ENCODE results near the gene RNF225. TPM values are rescaled to one million over a fixed set of nuclear protein-coding genes. Genes with fewer than 3 reads are reported as not detected.

RNF225 gene
- total RNA-seq, 2 experiments from 2014 or later: 0.32 TPM; not detected in 1

GRCh38 chr19:58385891-58386575, 9.4 kb upstream of the RNF225 start:
- peaks cover 32% of the 10 kb centered on the region for H3K36me3 Mint-ChIP-seq (ENCODE audit: low read depth)
- peaks cover 34% of the 10 kb centered on the region for H3K4me1 Mint-ChIP-seq (ENCODE audit: low read depth)
- CTCF ChIA-PET: no interaction called here
- H3K4me3 Mint-ChIP-seq: peak overlapping the region; percentile 91
- no peaks in the 10 kb centered on the region for H3K9me3 Mint-ChIP-seq
- intact Hi-C loops (cut with micrococcal nuclease): loop anchor here (2.0 to 10.0 kb wide), 2 partner anchors 107 to 161 kb away; partner anchors contain the start of genes ZNF544 and ZNF8
- H3K27me3 Mint-ChIP-seq (ENCODE audit: low read depth): no peaks in the 10 kb centered on the region
- H3K27ac Mint-ChIP-seq: peak overlapping the region; percentile 96
- DNase-seq: peak; percentile 27

- H3K9me3 Mint-ChIP-seq: no peaks in the 10 kb centered on the region
- H3K36me3 Mint-ChIP-seq (ENCODE audit: low read depth): peaks cover 39% of the 10 kb centered on the region
- peaks cover 35% of the 10 kb centered on the region for H3K4me1 Mint-ChIP-seq (ENCODE audit: low read depth)
- H3K27ac Mint-ChIP-seq: peak within 1 kb of the TSS; percentile 96
- CTCF ChIA-PET: no interaction called here
- DNase-seq: peak; percentile 97
- intact Hi-C loops (cut with micrococcal nuclease): loop anchor here (1.0 to 10.0 kb wide), 5 partner anchors 15 to 162 kb away; partner anchors contain the start of genes ZNF544, ZNF584 and ZNF8
- peak within 1 kb of the TSS; percentile 91 for H3K4me3 Mint-ChIP-seq
- H3K27me3 Mint-ChIP-seq (ENCODE audit: low read depth): no peaks in the 10 kb centered on the region
Observed at GRCh38 chr19:58386576-58387337, 8.7 kb upstream of the RNF225 start, which contains the start of gene RPS5. RPS5 (plus strand) TSS chr19:58387269; CDS start chr19:58388138, 869 bp downstream.

DNA sequence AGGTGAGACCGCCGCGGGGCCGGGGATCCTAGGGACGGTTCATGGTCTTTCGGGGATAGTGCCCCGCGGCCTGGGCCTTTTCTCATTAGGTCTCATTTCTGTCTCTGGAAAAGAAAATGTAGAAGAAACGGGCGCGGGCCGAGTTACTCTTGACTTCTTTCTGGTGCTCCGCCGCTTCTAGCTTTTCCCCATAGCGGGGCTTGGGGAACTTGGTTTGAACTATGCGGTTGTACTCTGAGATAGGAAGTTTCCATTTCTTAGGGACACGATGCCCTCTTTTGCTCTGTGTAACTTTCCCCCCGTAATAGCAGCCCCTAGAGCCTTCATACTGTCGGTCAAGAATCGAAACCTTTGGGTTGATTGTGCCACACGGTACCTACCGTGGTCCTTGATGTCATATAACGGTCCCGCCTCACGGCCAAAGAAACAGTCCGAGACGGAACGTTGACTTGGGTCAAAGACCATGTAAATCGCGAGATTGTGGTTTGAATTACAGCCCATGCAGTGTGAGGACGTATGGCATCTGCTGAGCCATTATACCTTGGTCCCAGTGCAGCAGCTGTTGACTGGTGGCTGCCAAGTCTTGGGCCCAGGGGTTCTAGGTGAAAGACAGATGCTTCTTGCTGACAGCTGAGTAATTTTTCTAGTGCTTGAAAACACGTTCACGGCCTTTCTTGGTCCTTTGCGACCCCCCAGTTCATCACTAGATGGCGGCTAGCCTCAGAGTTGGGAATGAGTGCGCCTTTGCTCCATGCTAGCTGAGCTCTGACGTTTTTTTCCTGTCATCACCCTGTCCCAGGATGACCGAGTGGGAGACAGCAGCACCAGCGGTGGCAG, 7.9 kb upstream of the RNF225 start:
- intact Hi-C loops (cut with micrococcal nuclease): loop anchor here (1.0 to 10.0 kb wide), 5 partner anchors 14 to 163 kb away; partner anchors contain the start of genes ZNF544, ZNF584 and ZNF8
- no peak for DNase-seq
- CTCF ChIA-PET: no interaction called here
- Mint-ChIP-seq H3K9me3 (no peaks in the 10 kb centered on the region), H3K4me3 (peak overlapping the region; percentile 91), H3K4me1 (ENCODE audit: low read depth) (peaks cover 32% of the 10 kb centered on the region), H3K27me3 (ENCODE audit: low read depth) (no peaks in the 10 kb centered on the region), H3K27ac (peak overlapping the region; percentile 96), H3K36me3 (ENCODE audit: low read depth) (peaks cover 43% of the 10 kb centered on the region)

- H3K27me3 Mint-ChIP-seq (ENCODE audit: low read depth): no peaks in the 10 kb centered on the region
- H3K36me3 Mint-ChIP-seq (ENCODE audit: low read depth): peaks cover 47% of the 10 kb centered on the region
- CTCF ChIA-PET: no interaction called here
- H3K4me3 Mint-ChIP-seq: peak overlapping the region; percentile 91
- peaks cover 36% of the 10 kb centered on the region for H3K4me1 Mint-ChIP-seq (ENCODE audit: low read depth)
- intact Hi-C loops (cut with micrococcal nuclease): loop anchor here (10.0 kb wide), 1 partner anchor 163 kb away; the partner anchor contains the start of gene ZNF544
- no peak for DNase-seq
- H3K27ac Mint-ChIP-seq: peak overlapping the region; percentile 24
- no peaks in the 10 kb centered on the region for H3K9me3 Mint-ChIP-seq
Observed at GRCh38 chr19:58388175-58388526, 7.3 kb upstream of the RNF225 start.

DNA sequence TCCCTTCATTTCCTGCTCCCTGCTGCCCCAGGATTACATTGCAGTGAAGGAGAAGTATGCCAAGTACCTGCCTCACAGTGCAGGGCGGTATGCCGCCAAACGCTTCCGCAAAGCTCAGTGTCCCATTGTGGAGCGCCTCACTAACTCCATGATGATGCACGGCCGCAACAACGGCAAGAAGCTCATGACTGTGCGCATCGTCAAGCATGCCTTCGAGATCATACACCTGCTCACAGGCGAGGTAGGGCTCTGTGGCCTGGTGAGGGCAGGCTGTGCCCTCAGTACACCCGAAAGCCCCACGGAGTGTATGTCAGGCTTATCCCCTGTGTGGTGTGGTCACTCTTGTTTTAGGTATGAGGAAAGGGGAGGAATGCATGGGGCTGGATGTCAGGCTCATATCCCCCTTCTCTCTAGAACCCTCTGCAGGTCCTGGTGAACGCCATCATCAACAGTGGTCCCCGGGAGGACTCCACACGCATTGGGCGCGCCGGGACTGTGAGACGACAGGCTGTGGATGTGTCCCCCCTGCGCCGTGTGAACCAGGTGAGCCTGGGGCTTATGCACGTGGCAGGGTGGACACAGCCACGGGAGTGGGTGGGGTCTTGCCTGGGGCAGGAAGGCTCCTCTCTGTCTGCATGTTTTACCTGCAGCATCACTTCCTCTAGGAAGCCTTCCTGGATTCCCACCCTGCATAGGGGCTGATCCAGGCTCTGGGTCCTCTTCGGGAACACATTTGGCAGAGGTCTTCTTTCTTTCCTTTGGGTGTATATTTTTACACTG, 2.3 kb upstream of the RNF225 start:
- Mint-ChIP-seq H3K9me3 (no peaks in the 10 kb centered on the region), H3K36me3 (ENCODE audit: low read depth) (peaks cover 52% of the 10 kb centered on the region), H3K27ac (no peak overlapping the region), H3K4me3 (no peak overlapping the region), H3K27me3 (ENCODE audit: low read depth) (peaks cover 11% of the 10 kb centered on the region), H3K4me1 (ENCODE audit: low read depth) (peaks cover 37% of the 10 kb centered on the region)
- CTCF ChIA-PET: no interaction called here
- no peak for DNase-seq
- intact Hi-C loops (cut with micrococcal nuclease): no loop called here

DNA sequence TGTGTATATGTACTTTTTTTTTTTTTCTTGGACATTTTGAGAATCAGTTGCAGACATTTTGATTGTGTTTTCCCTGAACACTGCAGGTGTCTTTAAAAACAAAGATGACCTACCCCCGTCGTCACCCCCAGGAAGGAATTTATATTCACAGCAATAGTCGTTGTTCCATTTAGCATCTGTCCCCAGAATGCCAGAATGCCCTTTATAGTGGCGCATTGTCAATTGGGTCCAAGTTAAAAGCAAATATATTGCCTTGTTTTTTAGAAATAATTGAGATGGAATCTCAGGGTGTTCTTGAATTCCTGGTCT, 1.8 kb upstream of the RNF225 start:
- Mint-ChIP-seq H3K36me3 (ENCODE audit: low read depth) (peaks cover 47% of the 10 kb centered on the region), H3K9me3 (no peaks in the 10 kb centered on the region), H3K27ac (no peak overlapping the region), H3K4me3 (no peak overlapping the region), H3K4me1 (ENCODE audit: low read depth) (peaks cover 34% of the 10 kb centered on the region), H3K27me3 (ENCODE audit: low read depth) (peaks cover 11% of the 10 kb centered on the region)
- CTCF ChIA-PET: no interaction called here
- intact Hi-C loops (cut with micrococcal nuclease): no loop called here
- DNase-seq: no peak

DNA sequence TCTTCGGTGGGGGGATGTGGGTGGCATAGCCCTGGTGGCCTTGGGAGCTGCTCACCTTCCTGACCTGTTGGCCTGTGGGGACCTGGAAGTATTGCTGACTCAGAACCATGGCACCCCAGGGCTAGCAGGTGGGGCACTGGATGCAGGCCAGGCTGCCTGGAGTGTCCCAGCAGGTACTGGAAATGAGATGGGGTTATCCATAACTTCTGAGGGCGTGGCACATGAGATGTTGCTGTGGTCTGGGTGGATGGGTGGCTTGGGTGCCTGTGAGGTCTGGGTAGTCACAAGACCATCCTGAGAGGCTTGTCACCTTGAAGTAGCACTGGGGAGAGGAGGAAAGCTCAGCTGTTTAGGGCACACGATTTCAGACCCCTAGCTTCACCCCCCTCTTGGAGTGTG, 636 bp upstream of the RNF225 start:
- H3K4me3 Mint-ChIP-seq: no peak overlapping the region
- intact Hi-C loops (cut with micrococcal nuclease): no loop called here
- H3K36me3 Mint-ChIP-seq (ENCODE audit: low read depth): peaks cover 40% of the 10 kb centered on the region
- CTCF ChIA-PET: no interaction called here
- no peak for DNase-seq
- H3K9me3 Mint-ChIP-seq: no peaks in the 10 kb centered on the region
- peaks cover 11% of the 10 kb centered on the region for H3K27me3 Mint-ChIP-seq (ENCODE audit: low read depth)
- no peak overlapping the region for H3K27ac Mint-ChIP-seq
- H3K4me1 Mint-ChIP-seq (ENCODE audit: low read depth): peaks cover 27% of the 10 kb centered on the region

- Mint-ChIP-seq H3K4me1 (ENCODE audit: low read depth) (peaks cover 24% of the 10 kb centered on the region), H3K4me3 (no peak overlapping the region), H3K27me3 (ENCODE audit: low read depth) (peaks cover 11% of the 10 kb centered on the region), H3K36me3 (ENCODE audit: low read depth) (peaks cover 33% of the 10 kb centered on the region), H3K9me3 (no peaks in the 10 kb centered on the region), H3K27ac (no peak overlapping the region)
- intact Hi-C loops (cut with micrococcal nuclease): no loop called here
- CTCF ChIA-PET: no interaction called here
- DNase-seq: no peak
Observed at GRCh38 chr19:58395979-58396627, 647 bp downstream of the RNF225 start.

DNA sequence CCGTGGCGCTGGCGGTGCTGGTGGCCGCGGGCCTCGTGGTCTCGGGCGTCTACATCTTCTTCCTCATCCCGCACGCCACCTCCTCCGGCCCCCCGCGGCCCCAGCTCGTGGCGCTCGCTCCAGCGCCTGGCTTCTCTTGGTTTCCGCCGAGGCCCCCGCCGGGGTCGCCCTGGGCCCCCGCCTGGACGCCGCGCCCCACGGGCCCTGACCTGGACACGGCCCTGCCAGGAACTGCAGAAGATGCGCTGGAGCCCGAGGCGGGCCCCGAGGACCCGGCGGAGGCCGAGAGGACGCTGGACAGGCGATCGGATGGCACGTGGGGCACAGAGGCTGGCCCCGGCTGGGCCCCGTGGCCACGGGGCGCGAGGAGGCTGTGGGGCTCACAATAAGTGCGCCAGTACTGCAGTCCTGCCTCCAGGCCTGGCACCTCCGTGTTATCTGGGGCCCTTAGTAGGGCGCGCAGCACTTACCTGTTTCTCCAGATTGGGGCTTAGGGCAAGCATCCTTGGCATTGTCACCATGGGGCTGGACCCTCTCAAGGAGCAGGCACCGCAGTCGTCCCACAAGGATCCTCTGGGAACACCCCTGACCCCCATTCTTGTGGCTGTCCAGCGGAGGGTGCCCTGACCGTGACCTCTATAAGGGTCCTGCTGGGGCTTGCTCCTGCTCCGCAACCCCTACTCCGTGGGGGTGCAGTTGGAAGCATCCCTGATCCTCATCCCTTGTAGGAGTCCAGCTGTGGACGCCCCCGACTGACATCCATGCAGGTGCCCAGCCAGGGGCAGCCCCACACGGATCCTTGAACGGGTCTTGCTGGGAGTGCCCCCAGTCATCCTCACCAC, 1.5 kb downstream of the RNF225 start:
- H3K27me3 Mint-ChIP-seq (ENCODE audit: low read depth): peaks cover 11% of the 10 kb centered on the region
- CTCF ChIA-PET: no interaction called here
- DNase-seq: no peak
- no peaks in the 10 kb centered on the region for H3K9me3 Mint-ChIP-seq
- intact Hi-C loops (cut with micrococcal nuclease): no loop called here
- H3K4me3 Mint-ChIP-seq: no peak overlapping the region
- H3K4me1 Mint-ChIP-seq (ENCODE audit: low read depth): peaks cover 24% of the 10 kb centered on the region
- H3K27ac Mint-ChIP-seq: no peak overlapping the region
- H3K36me3 Mint-ChIP-seq (ENCODE audit: low read depth): peaks cover 25% of the 10 kb centered on the region

DNA sequence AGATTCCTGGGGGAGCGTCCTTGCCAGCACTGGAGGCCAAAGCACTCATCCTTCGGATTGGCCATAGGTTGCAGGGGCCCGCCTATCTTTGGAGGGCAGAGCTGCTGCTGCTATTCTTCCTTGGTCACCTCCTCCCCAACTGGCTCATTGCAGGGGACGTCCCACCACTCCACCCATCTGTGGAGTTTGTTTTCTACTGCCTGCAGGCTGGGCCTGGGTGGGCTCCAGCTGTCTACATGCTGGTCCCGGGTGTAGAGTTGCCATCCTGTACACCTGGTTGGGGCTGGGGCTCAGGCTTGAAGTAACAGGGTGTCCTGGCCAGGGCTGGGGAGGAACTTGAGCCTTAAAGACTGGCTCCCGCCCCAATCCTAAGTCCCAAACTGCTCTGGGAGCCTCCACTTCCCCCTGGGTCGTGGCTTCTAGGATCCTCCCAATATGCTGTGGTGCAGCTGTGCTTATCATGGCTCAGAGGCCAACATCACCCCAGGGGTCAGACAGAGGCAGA, 2.1 kb downstream of the RNF225 start:
- Mint-ChIP-seq H3K9me3 (no peaks in the 10 kb centered on the region), H3K4me1 (ENCODE audit: low read depth) (peaks cover 24% of the 10 kb centered on the region), H3K36me3 (ENCODE audit: low read depth) (peaks cover 23% of the 10 kb centered on the region), H3K27me3 (ENCODE audit: low read depth) (peaks cover 11% of the 10 kb centered on the region), H3K4me3 (no peak overlapping the region), H3K27ac (no peak overlapping the region)
- no peak for DNase-seq
- CTCF ChIA-PET: no interaction called here
- intact Hi-C loops (cut with micrococcal nuclease): no loop called here

DNA sequence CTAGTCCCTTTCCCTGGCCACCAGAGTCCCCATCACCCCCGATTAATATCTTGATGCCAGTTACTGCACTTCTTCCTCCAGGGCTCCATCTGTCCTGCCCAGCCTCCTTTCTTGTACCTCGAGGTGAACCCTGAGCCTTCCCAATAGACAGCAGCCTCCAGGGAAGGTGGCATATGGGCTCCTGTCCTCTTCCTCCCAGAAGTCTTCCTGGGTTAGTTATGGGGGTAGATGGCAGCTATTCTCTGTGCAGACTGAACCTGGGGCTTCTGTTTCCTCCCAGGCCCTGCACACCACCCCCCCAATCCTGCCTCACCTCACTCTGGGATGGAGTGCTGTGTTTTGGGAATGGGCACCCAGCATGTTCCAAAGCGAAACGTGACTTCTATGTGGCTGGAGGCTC, 2.6 kb downstream of the RNF225 start:
- Mint-ChIP-seq H3K4me1 (ENCODE audit: low read depth) (peaks cover 21% of the 10 kb centered on the region), H3K4me3 (no peak overlapping the region), H3K9me3 (no peaks in the 10 kb centered on the region), H3K27ac (no peak overlapping the region), H3K27me3 (ENCODE audit: low read depth) (peaks cover 11% of the 10 kb centered on the region), H3K36me3 (ENCODE audit: low read depth) (peaks cover 19% of the 10 kb centered on the region)
- DNase-seq: no peak
- CTCF ChIA-PET: no interaction called here
- intact Hi-C loops (cut with micrococcal nuclease): no loop called here

Data from activated naive CD4-positive, alpha-beta T cell treated with anti-CD3 and anti-CD28 coated beads for 36 hours (primary cell).